T-helper 17 cell (primary cell): ENCODE data around the gene SLC22A15. TPM values are rescaled to one million over a fixed set of nuclear protein-coding genes. Genes with fewer than 3 reads are reported as not detected.

Experiments
- ATAC-seq: fragments of 150-1000 bp; cut with Tn5 transposase; 2 replicates; pipeline ENCODE4 v1.10.0; 2021; ENCODE audit warnings: mild to moderate bottlenecking, moderate library complexity
- DNase-seq, 3 donors: peaks; one replicate each; pipeline versions ENCODE4 v3.0.0 to v3.0.0-alpha.2; 2020 to 2021
- H3K9me3 ChIP-seq: one replicate; pipeline ENCODE4 v1.7.0; 2013; ENCODE audit warnings: low read length, mild to moderate bottlenecking; ENCODE audit not compliant: control insufficient read depth, poor library complexity, severe bottlenecking
- H3K27ac Mint-ChIP-seq: one replicate; pipeline ENCODE4 v1.8.0; 2022; ENCODE audit warnings: mild to moderate bottlenecking, moderate library complexity, mixed read lengths
- H3K27me3 Mint-ChIP-seq: one replicate; pipeline ENCODE4 v1.8.0; 2022; ENCODE audit warnings: mixed read lengths
- H3K36me3 Mint-ChIP-seq: one replicate; pipeline ENCODE4 v1.8.0; 2022; ENCODE audit warnings: low read depth, mixed read lengths
- H3K4me1 Mint-ChIP-seq: one replicate; pipeline ENCODE4 v1.8.0; 2022; ENCODE audit warnings: mild to moderate bottlenecking, mixed read lengths
- H3K4me3 Mint-ChIP-seq: one replicate; pipeline ENCODE4 v1.8.0; 2022; ENCODE audit warnings: mild to moderate bottlenecking, moderate library complexity, mixed read lengths
- total RNA-seq, 4 donors: library from RNA in 2 of 4; stranded (reverse) in 2 of 4; gene quantifications; one replicate each; pipeline ENCODE4 v1.2.3 and lab custom pipeline; 2022 to 2026

Gene SLC22A15
- 1 to 10 TPM in 1 of 2 donors, under 1 TPM in 1; 0.68 to 2.3 TPM for total RNA-seq
- 0.70 to 0.90 reads per million in 2 donors for total RNA-seq (lab: John Stamatoyannopoulos, UW)

DNA sequence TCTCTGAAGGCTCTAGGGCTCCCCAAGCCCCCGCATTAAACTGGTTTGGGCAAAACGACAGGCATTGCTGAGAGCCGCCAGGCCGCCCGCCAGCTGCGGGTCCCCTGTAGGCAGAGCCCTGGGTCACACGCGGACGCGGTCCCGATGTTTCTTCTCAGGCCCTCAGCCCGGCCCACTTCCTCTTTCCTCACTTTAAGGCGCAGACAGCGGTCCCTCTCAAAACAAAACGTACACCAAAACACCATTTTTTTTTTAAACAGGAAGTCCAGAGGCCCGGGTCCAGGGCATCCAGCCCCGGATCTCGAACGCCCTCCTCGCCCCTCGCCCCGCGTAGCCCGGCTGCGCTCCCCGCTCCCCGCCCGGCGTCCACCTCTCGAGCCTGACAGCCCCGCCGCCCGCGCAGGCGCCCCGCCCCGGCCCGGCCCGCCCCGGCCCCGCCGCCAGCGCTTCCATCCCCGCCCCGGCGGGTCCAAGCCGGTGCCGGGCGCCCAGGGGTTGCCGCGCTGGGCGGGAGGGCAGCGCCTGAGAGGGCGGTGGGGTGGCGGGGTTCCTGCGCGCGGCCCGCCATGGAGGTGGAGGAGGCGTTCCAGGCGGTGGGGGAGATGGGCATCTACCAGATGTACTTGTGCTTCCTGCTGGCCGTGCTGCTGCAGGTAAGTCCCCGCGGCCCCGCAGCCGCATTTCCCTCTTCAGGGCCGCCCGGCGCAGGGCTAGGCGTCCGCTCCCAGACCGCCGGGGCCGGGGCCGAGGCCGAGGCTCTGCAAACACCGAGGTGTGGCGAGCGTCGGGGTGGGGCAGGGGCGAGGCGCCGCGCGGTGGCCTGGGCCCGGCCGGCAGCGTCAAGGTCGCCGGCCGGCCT lies at the start of gene SLC22A15:
Gene SLC22A15 (plus strand): TSS at position 452 of the 859 bp plus-strand sequence. CDS start 115 bp downstream, at position 567.
- no peaks in the 10 kb centered on the region for H3K9me3 ChIP-seq
- Mint-ChIP-seq H3K36me3 (no peaks in the 10 kb centered on the region), H3K27me3 (peaks cover 9% of the 10 kb centered on the region), H3K4me1 (peaks cover 13% of the 10 kb centered on the region), H3K27ac (peak within 1 kb of the TSS; percentile 74), H3K4me3 (peak within 1 kb of the TSS; percentile 93)
- DNase-seq (peak in 1 of 3 donors; percentile 12), ATAC-seq (peak; percentile 76)

DNA sequence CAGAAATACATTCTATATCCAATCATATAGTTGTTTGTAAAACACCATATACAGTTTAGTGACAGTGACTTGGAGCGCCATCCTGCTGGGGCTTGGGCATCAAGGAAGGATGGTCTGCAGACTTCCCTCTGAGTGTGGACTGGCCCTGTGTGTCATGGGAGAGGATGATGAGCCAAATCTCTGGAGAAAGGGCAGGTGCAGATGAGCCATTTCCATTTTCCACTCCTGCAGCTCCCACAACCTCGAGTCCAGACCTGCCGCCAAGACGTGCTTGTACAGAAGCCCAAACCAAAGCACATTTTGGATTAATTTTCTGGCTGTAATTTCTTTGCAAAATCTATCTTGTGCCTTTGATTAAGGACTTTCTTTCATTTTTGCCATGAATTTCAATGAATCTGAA lies 48.3 kb upstream of the SLC22A15 start:
- no peak for ATAC-seq
- no peak overlapping the region for H3K27ac Mint-ChIP-seq
- peaks cover 3% of the 10 kb centered on the region for H3K4me1 Mint-ChIP-seq

DNA sequence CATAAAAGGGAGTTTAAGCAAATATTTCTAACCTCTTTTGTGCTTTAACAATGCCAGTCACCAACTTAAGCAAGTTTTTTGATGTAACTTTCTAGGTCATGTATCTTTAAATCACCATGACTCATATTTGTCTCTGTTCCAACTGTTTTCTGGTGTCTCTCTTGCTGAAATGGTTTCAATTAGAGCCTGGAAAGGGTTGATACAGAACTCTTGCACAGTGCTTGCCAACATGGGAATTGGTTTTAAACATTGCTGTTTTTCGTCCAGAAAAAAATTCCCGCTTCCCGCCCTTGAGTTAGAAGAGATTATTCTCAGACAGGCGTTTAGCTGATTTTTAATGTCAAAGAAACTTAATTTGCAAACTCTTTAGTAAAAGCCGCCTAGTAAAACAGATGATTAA lies 46.4 kb upstream of the SLC22A15 start:
- no peak overlapping the region for H3K27ac Mint-ChIP-seq
- no peak overlapping the region for H3K4me3 Mint-ChIP-seq
- DNase-seq: no peak
- no peak for ATAC-seq
- H3K4me1 Mint-ChIP-seq: no peaks in the 10 kb centered on the region
- no peaks in the 10 kb centered on the region for H3K9me3 ChIP-seq
- H3K27me3 Mint-ChIP-seq: peaks cover 4% of the 10 kb centered on the region
- H3K36me3 Mint-ChIP-seq: no peaks in the 10 kb centered on the region

More for the DNA sequence above, 48.3 kb upstream of the SLC22A15 start:
- H3K9me3 ChIP-seq: no peaks in the 10 kb centered on the region
- H3K36me3 Mint-ChIP-seq: no peaks in the 10 kb centered on the region
- no peak overlapping the region for H3K4me3 Mint-ChIP-seq
- H3K27me3 Mint-ChIP-seq: peaks cover 4% of the 10 kb centered on the region
- DNase-seq: no peak

DNA sequence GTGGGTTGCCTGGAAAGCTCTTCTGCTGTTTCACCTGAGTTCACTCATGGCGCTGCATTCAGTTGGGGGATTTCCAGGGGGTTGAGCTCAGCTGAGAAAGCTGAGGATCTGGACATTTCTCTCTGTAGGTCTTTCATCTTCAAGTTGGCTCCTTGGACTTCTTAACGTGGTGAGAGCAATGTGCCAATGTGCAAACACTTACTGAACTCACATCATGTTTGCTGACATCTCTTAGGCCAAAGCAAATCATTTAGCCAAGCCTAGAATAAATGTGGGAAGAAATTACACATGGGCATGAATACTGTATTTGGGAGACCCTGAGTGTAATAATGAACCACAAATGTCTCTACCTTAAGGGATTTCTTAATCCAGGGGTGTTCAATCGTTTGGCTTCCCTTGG lies 42.7 kb upstream of the SLC22A15 start:
- Mint-ChIP-seq H3K36me3 (no peaks in the 10 kb centered on the region), H3K4me3 (no peak overlapping the region), H3K27me3 (peaks cover 13% of the 10 kb centered on the region), H3K27ac (no peak overlapping the region), H3K4me1 (no peaks in the 10 kb centered on the region)
- no peaks in the 10 kb centered on the region for H3K9me3 ChIP-seq
- ATAC-seq: no peak
- DNase-seq: no peak

DNA sequence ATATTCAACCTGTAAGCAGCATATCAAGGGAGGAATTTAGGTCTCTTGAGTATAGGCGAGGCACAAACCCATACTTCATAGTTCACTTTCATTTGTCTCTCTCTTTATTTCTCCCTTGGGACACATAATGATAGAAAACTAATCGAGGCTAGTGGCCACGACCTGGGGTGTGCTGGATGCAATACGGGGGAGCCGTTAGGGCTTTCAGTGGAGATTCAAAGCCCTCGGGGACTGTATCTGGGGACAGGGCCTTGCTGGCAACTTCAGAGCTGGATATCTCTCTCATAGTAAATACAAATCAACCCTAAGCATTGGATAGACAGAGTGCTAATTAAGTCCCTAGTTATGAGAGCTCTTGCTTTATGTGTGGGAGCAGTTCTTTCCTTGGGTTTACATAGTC lies 36.9 kb upstream of the SLC22A15 start:
- no peak for DNase-seq
- Mint-ChIP-seq H3K27me3 (peaks cover 23% of the 10 kb centered on the region), H3K4me3 (no peak overlapping the region), H3K27ac (no peak overlapping the region), H3K36me3 (no peaks in the 10 kb centered on the region), H3K4me1 (no peaks in the 10 kb centered on the region)
- no peaks in the 10 kb centered on the region for H3K9me3 ChIP-seq
- ATAC-seq: no peak

DNA sequence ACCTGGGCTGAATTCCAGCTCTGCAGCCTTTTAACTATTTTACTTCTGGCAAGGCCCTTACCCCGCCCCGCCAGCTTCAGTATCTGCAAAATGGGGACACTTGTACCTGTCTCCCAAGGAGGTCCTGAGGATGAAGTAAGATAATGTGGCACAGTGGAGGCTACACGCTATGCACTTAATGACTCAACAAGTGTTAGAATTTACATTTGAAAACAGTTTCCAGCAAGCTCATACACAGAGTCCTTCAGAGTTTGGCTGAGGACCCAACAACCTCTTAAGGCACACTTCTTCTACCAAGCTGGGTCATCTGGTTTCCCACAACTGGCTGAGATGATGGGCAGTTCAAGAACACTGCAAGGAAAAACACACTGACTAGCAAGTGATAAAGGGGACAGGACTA lies 30.2 kb upstream of the SLC22A15 start:
- DNase-seq: no peak
- H3K27me3 Mint-ChIP-seq: peaks cover 45% of the 10 kb centered on the region
- H3K9me3 ChIP-seq: no peaks in the 10 kb centered on the region
- H3K36me3 Mint-ChIP-seq: peaks cover 5% of the 10 kb centered on the region
- H3K27ac Mint-ChIP-seq: no peak overlapping the region
- no peaks in the 10 kb centered on the region for H3K4me1 Mint-ChIP-seq
- ATAC-seq: no peak
- no peak overlapping the region for H3K4me3 Mint-ChIP-seq

DNA sequence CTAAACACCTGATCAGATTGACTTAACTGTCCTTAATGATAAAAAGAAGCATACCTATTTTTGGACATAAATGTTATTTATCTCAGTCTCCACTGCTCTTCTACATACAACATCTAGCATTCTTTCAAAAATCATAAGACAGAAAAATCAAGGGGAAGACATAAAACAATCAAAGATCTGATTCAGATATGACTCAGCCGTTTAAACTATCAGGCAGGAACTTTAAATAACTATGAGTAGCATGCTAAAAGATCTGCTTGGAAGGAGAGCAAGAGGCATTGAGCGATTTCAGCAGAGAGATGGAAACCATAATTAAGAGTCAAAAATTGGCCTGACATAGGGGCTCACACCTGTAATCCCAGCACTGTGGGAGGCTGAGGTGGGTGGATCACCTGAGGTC lies 27.2 kb upstream of the SLC22A15 start:
- Mint-ChIP-seq H3K27ac (no peak overlapping the region), H3K27me3 (peaks cover 45% of the 10 kb centered on the region), H3K36me3 (peaks cover 5% of the 10 kb centered on the region), H3K4me3 (no peak overlapping the region), H3K4me1 (no peaks in the 10 kb centered on the region)
- ATAC-seq: no peak
- H3K9me3 ChIP-seq: no peaks in the 10 kb centered on the region
- DNase-seq: no peak

DNA sequence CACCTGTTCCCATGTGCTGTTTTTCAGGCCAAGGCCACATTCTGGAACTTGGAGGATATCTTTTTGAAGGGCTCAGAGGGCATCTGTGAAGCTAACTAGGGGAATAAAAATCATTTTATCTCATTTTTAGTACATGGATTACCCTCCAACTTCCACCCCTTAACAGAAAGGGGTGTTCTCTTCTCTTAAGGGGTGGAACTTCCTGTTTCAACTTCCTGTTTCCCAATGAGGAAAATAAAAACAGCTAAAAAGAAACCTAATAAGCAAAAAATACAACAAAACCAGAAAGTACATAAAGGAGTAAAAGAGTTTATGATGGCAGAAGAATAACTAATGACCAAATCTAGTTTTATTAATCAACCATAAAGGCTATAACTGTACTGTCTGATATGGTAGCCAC lies 24.8 kb upstream of the SLC22A15 start:
- H3K36me3 Mint-ChIP-seq: peaks cover 2% of the 10 kb centered on the region
- no peak for ATAC-seq

DNA sequence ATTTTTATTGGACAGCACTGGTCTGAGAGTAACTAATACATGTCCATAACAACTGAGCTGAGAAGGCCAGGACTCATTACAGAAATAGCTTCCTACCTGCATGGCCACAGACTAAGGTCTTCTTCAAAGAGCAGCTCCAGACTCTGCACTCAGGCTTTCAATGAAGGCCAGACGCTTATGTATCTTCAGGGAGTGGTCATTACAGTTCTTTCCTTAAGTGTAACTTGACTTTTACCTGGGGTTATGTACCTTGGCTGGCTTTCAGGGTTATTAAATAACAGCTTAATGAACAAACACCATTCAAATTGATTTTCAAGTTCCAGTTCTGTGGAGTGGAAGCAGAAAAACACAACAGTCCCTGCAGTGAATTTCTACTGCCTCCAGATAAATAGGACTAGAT lies 23.8 kb upstream of the SLC22A15 start:
- DNase-seq (no peak), ATAC-seq (no peak)
- Mint-ChIP-seq H3K4me3 (no peak overlapping the region), H3K27me3 (peaks cover 47% of the 10 kb centered on the region), H3K4me1 (peaks cover 2% of the 10 kb centered on the region), H3K36me3 (peaks cover 2% of the 10 kb centered on the region), H3K27ac (no peak overlapping the region)
- H3K9me3 ChIP-seq: no peaks in the 10 kb centered on the region

More for the DNA sequence above, 24.8 kb upstream of the SLC22A15 start:
- H3K27me3 Mint-ChIP-seq: peaks cover 44% of the 10 kb centered on the region
- H3K4me1 Mint-ChIP-seq: peaks cover 2% of the 10 kb centered on the region
- H3K4me3 Mint-ChIP-seq: no peak overlapping the region
- no peak for DNase-seq
- H3K27ac Mint-ChIP-seq: no peak overlapping the region
- H3K9me3 ChIP-seq: no peaks in the 10 kb centered on the region

DNA sequence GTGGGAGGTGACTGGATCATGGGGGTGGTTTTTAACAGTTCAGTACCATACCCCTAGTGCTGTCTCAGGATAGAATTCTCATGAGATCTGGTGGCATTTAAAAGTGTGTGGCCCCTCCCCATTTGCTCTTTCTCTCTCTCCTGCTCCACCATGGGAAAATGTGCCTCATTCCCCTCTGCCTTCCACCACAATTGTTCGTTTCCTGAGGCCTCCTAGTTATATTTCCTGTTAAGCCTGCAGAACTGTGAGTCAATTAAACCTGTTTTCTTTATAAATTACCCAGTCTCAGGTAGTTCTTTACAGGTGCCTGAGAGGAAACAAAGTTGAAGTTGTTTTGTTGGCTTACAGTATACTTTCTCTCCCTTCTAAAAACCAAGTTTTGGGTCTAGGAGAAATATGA lies 23.1 kb upstream of the SLC22A15 start:
- ATAC-seq: no peak
- H3K4me1 Mint-ChIP-seq: peaks cover 2% of the 10 kb centered on the region
- H3K27me3 Mint-ChIP-seq: peaks cover 44% of the 10 kb centered on the region
- DNase-seq: no peak
- H3K9me3 ChIP-seq: no peaks in the 10 kb centered on the region
- no peak overlapping the region for H3K4me3 Mint-ChIP-seq
- H3K27ac Mint-ChIP-seq: no peak overlapping the region
- H3K36me3 Mint-ChIP-seq: peaks cover 2% of the 10 kb centered on the region

DNA sequence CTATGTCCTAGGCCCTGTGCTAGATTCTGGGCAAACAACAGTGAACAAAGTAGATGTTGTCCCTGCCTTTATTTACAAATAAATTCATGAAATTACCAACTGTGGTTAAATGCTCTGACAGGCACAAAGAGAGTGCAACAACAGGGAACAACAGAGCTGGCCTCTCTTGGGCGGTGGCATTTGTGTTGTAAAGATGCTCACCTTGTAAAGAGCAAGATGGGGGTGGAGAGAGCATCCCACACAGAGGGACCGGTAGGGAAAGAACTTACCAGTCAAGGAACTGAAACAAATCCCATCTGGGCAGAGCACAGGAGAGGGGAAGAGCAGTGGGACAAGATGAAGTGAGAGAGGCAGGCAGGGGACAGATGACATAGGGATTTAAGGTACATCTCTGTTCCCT lies 21.6 kb upstream of the SLC22A15 start:
- H3K27ac Mint-ChIP-seq: no peak overlapping the region
- no peak overlapping the region for H3K4me3 Mint-ChIP-seq
- no peaks in the 10 kb centered on the region for H3K9me3 ChIP-seq
- H3K36me3 Mint-ChIP-seq: no peaks in the 10 kb centered on the region
- peaks cover 32% of the 10 kb centered on the region for H3K27me3 Mint-ChIP-seq
- DNase-seq (no peak), ATAC-seq (no peak)
- peaks cover 2% of the 10 kb centered on the region for H3K4me1 Mint-ChIP-seq

DNA sequence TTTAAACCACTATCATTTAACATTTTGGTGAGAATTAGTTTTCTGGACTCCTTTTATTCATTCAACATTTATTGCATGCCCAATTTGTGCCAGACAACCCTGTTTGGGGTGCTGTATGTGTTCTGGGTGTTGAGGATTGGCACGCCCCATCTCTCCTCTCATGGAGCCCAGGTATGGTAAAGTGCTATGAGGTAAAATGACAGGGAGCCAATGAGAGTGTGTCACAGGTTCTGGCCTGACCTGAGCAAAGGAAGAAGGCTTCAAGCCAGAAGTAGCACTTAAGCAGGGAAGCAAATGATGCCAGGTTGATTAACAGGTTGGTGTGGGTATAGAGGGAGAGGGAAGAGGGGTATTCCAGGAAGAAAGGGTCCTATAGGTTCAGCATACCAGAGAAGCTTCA lies 21.1 kb upstream of the SLC22A15 start:
- H3K4me1 Mint-ChIP-seq: peaks cover 2% of the 10 kb centered on the region
- H3K9me3 ChIP-seq: no peaks in the 10 kb centered on the region
- peaks cover 30% of the 10 kb centered on the region for H3K27me3 Mint-ChIP-seq
- H3K27ac Mint-ChIP-seq: no peak overlapping the region
- DNase-seq: no peak
- ATAC-seq: no peak
- no peak overlapping the region for H3K4me3 Mint-ChIP-seq
- H3K36me3 Mint-ChIP-seq: no peaks in the 10 kb centered on the region

DNA sequence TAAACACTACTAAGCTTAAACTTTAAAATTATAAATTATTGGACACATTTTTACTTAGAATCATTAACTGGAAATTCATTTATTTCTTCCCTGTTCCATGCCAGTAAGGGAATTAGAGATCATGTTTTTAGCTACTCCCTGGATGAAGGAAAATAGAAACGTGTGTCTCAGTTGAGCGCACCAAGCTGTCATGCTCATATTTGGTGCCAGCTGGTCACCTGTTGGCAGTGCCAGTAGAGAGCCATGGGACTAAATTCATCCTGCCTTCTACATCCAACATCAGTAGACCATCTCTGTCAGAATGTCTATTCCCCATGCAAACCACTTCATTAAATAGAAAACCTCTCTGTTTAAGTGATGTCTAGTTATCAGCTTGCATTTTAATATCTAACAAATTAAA lies 17.4 kb upstream of the SLC22A15 start:
- H3K27me3 Mint-ChIP-seq: peaks cover 51% of the 10 kb centered on the region
- peaks cover 2% of the 10 kb centered on the region for H3K4me1 Mint-ChIP-seq
- DNase-seq: no peak
- no peaks in the 10 kb centered on the region for H3K9me3 ChIP-seq
- H3K4me3 Mint-ChIP-seq: no peak overlapping the region
- ATAC-seq: no peak
- H3K27ac Mint-ChIP-seq: no peak overlapping the region
- no peaks in the 10 kb centered on the region for H3K36me3 Mint-ChIP-seq

DNA sequence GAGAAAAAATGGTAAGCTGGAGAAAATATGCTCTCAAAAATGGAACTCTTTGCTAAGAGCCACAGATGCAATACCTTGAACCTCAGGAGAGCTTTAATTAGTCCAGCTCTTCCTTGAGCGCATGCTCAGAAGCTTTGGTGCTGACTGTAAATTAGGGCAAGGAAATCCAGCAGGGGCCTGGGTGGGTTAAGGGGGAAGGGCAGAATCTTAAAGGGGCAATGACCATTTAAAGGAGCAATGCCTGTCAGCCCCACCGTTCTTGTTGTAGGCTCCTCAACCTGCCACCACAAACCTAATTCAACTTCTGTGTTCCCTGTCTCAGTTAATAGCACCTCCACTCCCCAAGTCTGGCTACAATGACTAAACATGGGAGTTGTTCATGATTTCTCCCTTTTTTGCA lies 6.8 kb upstream of the SLC22A15 start:
- ATAC-seq: no peak
- Mint-ChIP-seq H3K4me3 (no peak overlapping the region), H3K27me3 (peaks cover 34% of the 10 kb centered on the region), H3K27ac (no peak overlapping the region), H3K4me1 (peaks cover 3% of the 10 kb centered on the region), H3K36me3 (no peaks in the 10 kb centered on the region)
- H3K9me3 ChIP-seq: no peaks in the 10 kb centered on the region
- no peak for DNase-seq
